ENCODE results near the gene TRAF2. TPM values are rescaled to one million over a fixed set of nuclear protein-coding genes. Genes with fewer than 3 reads are reported as not detected.

The TRAF2 gene
- total and polyA plus RNA-seq, 2 of the 4 experiments (the other 2 are of a cell fraction) = 6.6 to 12.0 TPM

GRCh38 chr9:136973618-136974617 is 87.6 kb downstream of the TRAF2 start:
- no peak overlapping the region for H2AK5ac ChIP-seq (ENCODE audit: low read depth, low read length)
- ChIA-PET POLR2A (ENCODE audit: unreplicated experiment) (no interaction called here), CTCF (no interaction called here)
- no peak overlapping the region for H2BK120ac ChIP-seq (ENCODE audit: low read depth, low read length)
- H3K79me1 ChIP-seq (ENCODE audit: low read depth in 1 of 2, low read length in 2 of 2) = no peaks in the 10 kb centered on the region
- no peaks in the 10 kb centered on the region for H3K36me3 ChIP-seq (ENCODE audit: control insufficient read depth, insufficient read depth, low read length)
- intact Hi-C loops (cut with micrococcal nuclease) (no loop called here), dilution Hi-C loops (cut with HindIII; ENCODE audit: low sequenced_read_pairs, unreplicated experiment) (no loop called here), in situ Hi-C loops (cut with MboI; ENCODE audit: low sequenced_read_pairs) (no loop called here)
- H2BK20ac ChIP-seq (ENCODE audit: low read depth, low read length) = no peak overlapping the region
- H3K18ac ChIP-seq (ENCODE audit: low read depth, low read length) = no peak overlapping the region
- no peak overlapping the region for H2AK9ac ChIP-seq (replicated peaks; ENCODE audit: low read depth, low read length, poor library complexity)
- ATAC-seq (ENCODE audit: low read depth) (no peak), DNase-seq (no peak)
- no peak overlapping the region for H3K14ac ChIP-seq (replicated peaks; ENCODE audit: low read depth, low read length)
- no peak overlapping the region for H2AFZ ChIP-seq (replicated peaks; ENCODE audit: low read length, poor library complexity)
- H3K23ac ChIP-seq (ENCODE audit: low read depth, low read length) = no peak overlapping the region
- TF ChIP-seq BHLHE40 (IDR thresholded peaks at IDR 0.05; ENCODE audit: low read depth, low read length) (no peak), CHD1 (IDR thresholded peaks at IDR 0.05; ENCODE audit: low read depth, low read length) (no peak), RFX5 (IDR thresholded peaks at IDR 0.05; ENCODE audit: low read depth, low read length) (no peak), MAZ (IDR thresholded peaks at IDR 0.05; ENCODE audit: borderline replicate concordance, low read depth, low read length) (no peak), CEBPB (IDR thresholded peaks at IDR 0.05; ENCODE audit: low read depth, low read length) (no peak), POLR2A (IDR thresholded peaks at IDR 0.05; ENCODE audit: low read depth, low read length) (no peak), NFE2L2 (IDR thresholded peaks at IDR 0.05; ENCODE audit: low read depth, low read length) (no peak), FOS (IDR thresholded peaks at IDR 0.05; ENCODE audit: low read depth, low read length) (no peak), ELK1 (IDR thresholded peaks at IDR 0.05; ENCODE audit: borderline replicate concordance, low read depth, low read length) (no peak), MAFK (IDR thresholded peaks at IDR 0.05; ENCODE audit: low read depth, low read length) (no peak), CTCF (conservative IDR thresholded peaks at IDR 0.05; ENCODE audit: low read depth, low read length) (no peak), RAD21 (IDR thresholded peaks at IDR 0.05; ENCODE audit: low read length) (no peak), SMC3 (IDR thresholded peaks at IDR 0.05; ENCODE audit: low read depth, low read length) (no peak), USF2 (IDR thresholded peaks at IDR 0.05; ENCODE audit: low read depth, low read length) (no peak), RCOR1 (IDR thresholded peaks at IDR 0.05; ENCODE audit: insufficient replicate concordance, low read length) (no peak)
- no peak overlapping the region for H4K91ac ChIP-seq (ENCODE audit: insufficient read depth, low read depth, low read length)
- H3K4me3 ChIP-seq (ENCODE audit: insufficient read depth, low read depth, low read length) = no peak overlapping the region
- no peak overlapping the region for H3K56ac ChIP-seq (ENCODE audit: extremely low read depth, insufficient read depth, low read length)
- H3K4me1 ChIP-seq (ENCODE audit: control insufficient read depth, insufficient read depth, low read length) = peaks cover 7% of the 10 kb centered on the region; the same call in 1 of the 2 replicates
- H4K5ac ChIP-seq (ENCODE audit: low read depth, low read length) = no peak overlapping the region
- H2BK5ac ChIP-seq (ENCODE audit: low read depth, low read length, poor library complexity, severe bottlenecking) = no peak overlapping the region
- H3K9me1 ChIP-seq (ENCODE audit: insufficient read depth, low read length) = no peaks in the 10 kb centered on the region
- H3K27me3 ChIP-seq (ENCODE audit: control insufficient read depth, insufficient read depth, low read length) = peaks cover 17% of the 10 kb centered on the region; the same call in 1 of the 2 replicates
- no peaks in the 10 kb centered on the region for H3K9me3 ChIP-seq (ENCODE audit: control insufficient read depth, insufficient read depth, low read length)
- H3K27ac ChIP-seq (ENCODE audit: insufficient read depth, low read length) = no peak overlapping the region
- no peak overlapping the region for H3K4ac ChIP-seq (ENCODE audit: low read depth, low read length)
- 81% methylated on average over 12 of the region's 29 CpGs; no CpG with 5 or more reads in 1 of the 2 experiments for WGBS, 2 experiments (ENCODE audit: extremely low coverage in 2 of 2, insufficient read length in 1 of 2)
- no peak overlapping the region for H3K9ac ChIP-seq (ENCODE audit: low read depth, low read length)
- no peak overlapping the region for H4K8ac ChIP-seq (ENCODE audit: low read depth in 2 of 2, low read length in 2 of 2)
- H4K20me1 ChIP-seq (ENCODE audit: insufficient read depth, low read length) = no peaks in the 10 kb centered on the region
- H2BK15ac ChIP-seq (ENCODE audit: low read depth, low read length) = no peak overlapping the region
- no TSS peak for BruUV-seq (replicated peaks)
- H3K4me2 ChIP-seq (ENCODE audit: low read depth, low read length) = no peak overlapping the region
